Fibroblast of peridontal ligament (primary cell): ENCODE measurements around the gene C2orf15.
"Not testable (repeated sequence)": the region's sequence is repeated elsewhere in the genome, so short reads cannot be mapped to it uniquely, and the experiment has no call there.

Experiments
- DNase-seq: peaks from one replicate; pipeline ENCODE4 v3.0.0-alpha.2; 2010; ENCODE audit errors: extremely low read depth

C2orf15 gene

GRCh38 chr2:99166218-99166617, 24.7 kb downstream of the C2orf15 start:
- no peak for DNase-seq

DNA sequence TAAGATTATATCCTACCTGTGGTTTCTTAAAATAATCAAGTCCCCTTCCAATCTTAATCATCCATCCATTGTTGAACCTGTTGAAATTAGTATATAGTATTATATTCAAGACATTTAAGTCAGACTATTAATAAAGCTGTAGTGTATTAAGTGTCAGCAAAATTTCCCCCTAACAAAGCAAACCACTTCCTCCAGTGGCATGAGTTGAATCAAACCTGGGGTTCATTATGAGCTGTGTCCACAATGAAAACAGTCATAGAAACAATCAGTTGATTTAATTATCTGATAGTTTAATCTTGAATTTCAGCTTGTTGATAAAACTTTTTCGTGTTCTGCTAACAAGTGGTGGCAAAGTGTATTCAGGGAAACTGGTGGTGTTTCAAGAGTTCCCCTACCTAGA, 28.0 kb downstream of the C2orf15 start:
- DNase-seq, result no peak

GRCh38 chr2:99171377-99172140, 30.1 kb downstream of the C2orf15 start:
- no peak for DNase-seq

- DNase-seq, result peak; percentile 98
Measured at GRCh38 chr2:99180755-99181623, 39.5 kb downstream of the C2orf15 start, which contains the start of the genes MITD1 and MRPL30. Gene MITD1 (minus strand): TSS chr2:99181058. CDS start chr2:99180981, 77 bp downstream. Gene MRPL30 (plus strand): TSS chr2:99181184. CDS start chr2:99186204, 5,020 bp downstream.

- peak; percentile 9 for DNase-seq
Measured at GRCh38 chr2:99181624-99182000, 40.1 kb downstream of the C2orf15 start.

DNA sequence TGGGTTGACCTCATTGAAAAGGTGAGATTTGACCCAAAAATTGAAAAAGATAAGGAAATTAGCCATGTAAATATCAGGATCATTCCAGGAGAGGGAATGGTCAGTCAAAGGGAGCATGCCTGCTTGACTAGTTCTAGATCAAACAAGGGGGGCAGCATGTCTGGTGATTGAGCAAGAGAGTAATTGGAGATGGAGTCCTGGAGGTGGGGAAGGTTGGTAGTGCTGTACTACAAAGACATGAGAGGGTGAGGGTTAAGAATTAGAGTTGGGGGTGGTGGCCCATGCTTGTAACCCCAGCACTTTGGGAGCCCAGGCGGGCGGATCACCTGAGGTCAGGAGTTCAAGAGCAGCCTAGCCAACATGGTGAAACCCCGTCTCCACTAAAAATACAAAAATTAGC, 41.5 kb downstream of the C2orf15 start:
- no peak for DNase-seq

DNA sequence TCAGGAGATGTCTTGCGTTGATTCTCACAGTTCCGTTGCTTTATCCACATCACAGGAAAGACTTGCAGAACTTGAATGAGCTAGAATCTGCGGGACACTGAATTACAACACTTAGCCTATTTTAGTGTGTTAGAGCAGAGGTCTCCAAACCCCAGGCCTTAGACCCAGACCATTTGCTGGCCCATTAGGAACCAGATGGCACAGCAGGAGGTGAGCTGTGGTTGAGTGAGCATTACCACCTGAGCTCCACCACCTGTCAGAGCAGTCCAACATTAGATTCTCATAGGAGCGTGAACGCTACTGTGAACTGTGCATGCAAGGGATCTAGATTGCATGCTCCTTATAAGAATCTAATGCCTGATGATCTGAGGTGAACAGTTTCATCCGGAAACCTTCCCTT, 43.3 kb downstream of the C2orf15 start:
- DNase-seq, result no peak

GRCh38 chr2:99187011-99187410, 45.5 kb downstream of the C2orf15 start:
- DNase-seq, result no peak

GRCh38 chr2:99188357-99188756, 46.9 kb downstream of the C2orf15 start:
- no peak for DNase-seq

GRCh38 chr2:99190548-99190947, 49.0 kb downstream of the C2orf15 start:
- no peak for DNase-seq

DNA sequence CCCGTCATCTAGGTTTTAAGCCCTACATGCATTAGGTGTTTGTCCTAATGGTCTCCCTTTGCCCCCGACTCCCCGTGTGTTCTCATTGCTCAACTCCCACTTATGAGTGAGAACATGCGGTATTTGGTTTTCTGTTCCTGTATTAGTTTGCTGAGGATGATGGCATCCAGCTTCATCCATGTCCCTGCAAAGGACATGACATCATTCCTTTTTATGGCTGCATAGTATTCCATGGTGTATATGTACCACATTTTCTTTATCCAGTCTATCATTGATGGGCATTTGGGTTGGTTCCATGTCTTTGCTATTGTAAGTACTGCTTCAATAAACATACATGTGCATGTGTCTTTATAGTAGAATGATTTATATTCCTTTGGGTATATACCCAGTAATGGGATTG, 50.9 kb downstream of the C2orf15 start:
- not testable (repeated sequence) for DNase-seq

DNA sequence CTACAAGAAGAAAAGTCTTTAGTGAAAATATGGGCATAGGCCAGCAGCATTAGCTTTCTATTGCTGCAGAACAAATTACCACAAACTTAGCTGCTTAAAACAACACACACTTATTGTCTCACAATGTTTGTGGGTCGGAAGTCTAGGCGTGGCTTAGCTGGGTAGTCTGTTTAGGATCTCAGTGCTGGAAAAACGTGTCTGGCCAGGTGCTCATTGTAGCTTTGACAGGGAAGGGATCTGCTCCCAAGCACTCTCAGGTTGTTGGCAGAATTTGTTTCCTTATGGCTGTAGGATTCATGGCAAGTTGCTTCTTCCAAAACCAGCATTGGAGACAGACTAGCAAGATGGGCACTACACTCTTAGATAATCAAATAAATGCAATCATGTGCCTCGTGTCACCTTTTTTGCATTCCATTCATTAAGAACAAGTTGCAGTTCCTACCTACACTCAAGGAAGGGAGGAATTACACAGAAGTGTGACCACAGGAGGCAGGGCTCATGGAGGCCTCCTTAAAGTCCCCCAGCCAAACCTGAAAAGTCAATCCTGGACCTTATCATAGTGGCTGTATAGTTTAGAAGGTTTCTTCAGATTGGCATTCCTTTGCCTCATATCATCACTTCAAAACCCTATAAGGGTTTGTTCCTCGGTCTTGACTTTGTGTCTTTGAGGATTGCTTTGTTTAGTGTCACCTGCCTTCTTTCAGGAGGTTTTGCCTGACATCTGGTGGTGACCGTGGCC, 56.8 kb downstream of the C2orf15 start:
- DNase-seq, result no peak

DNA sequence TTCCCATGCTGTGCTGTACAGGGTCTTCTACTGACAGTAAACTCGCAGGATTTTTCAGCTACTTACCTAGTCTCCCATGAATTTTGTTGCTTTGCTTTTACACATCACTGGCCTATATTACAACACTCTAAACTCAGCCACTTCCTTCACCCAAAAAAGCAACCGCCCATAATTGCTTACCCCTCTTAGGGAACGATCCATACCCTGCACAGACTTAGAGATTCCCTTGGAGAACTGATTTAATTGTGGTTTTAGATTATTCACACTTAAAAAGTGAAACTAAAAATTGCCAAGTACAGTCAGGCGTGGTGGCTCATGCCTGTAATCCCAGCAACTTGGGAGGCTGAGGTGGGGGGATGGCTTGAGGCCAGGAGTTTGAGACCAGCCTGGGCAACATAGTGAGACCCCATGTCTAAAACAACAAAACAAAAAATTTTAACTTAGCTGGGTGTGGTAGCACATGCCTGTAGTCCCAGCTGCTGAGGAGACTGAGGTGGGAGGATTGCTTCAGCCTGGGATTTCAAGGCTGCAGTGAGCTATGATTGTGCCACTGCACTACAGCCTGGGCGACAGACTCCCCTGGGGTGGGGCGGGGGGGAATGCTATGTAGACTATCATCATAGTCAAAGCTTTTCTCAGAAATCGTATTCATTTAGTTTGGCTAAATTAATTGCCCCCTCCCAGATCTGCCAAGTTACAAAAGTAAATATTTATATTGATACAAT, 58.7 kb downstream of the C2orf15 start:
- no peak for DNase-seq
